PC-3 (cell line): ENCODE data around the gene SLC41A3.

Experiments
- EZH2 ChIP-seq: fragments of 300-600 bp; sonication (generic); IDR thresholded peaks from one replicate; pipeline ENCODE4 v1.6.1; 2017; ENCODE audit warnings: antibody characterized with exemption, mild to moderate bottlenecking, low read length; ENCODE audit not compliant: unreplicated experiment
- EZH2phosphoT487 ChIP-seq: fragments of 300-600 bp; sonication (generic); IDR thresholded peaks from 2 replicates; pipeline ENCODE4 v1.6.1; 2018; ENCODE audit warnings: mild to moderate bottlenecking, antibody characterized with exemption, low read length, borderline replicate concordance
- TF ChIP-seq, protein P1 (sequence below): fragments of 300-600 bp; sonication (generic); conservative IDR thresholded peaks from 2 replicates; pipeline ENCODE4 v1.5.1; 2017; ENCODE audit warnings: antibody characterized with exemption, low read depth, mild to moderate bottlenecking, low read length

DNA sequence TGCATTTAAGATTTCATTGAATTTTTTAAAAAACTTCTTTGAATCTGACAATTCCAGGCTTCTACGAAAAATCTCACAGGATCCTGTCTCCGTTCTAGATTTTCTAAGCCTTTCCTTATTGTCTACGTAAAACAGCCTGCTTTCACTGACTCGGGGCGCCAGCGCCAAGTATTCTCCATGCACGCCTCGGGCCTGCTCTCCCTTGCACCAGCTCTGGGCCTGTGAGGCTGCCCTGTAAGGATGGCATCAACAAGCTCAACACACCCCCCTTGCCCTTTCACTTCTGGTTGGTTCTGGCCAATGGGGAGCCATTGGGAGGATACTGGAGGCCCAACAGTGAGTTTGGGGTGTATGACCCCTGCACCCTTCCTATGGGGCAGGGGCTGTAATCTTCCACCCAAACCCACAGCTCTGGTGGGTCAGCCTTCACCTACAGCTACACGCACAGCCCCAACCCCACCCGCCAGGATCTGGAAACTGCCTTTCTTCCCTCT, 47.8 kb downstream of the SLC41A3 start:
- TF ChIP-seq, protein P1, sequence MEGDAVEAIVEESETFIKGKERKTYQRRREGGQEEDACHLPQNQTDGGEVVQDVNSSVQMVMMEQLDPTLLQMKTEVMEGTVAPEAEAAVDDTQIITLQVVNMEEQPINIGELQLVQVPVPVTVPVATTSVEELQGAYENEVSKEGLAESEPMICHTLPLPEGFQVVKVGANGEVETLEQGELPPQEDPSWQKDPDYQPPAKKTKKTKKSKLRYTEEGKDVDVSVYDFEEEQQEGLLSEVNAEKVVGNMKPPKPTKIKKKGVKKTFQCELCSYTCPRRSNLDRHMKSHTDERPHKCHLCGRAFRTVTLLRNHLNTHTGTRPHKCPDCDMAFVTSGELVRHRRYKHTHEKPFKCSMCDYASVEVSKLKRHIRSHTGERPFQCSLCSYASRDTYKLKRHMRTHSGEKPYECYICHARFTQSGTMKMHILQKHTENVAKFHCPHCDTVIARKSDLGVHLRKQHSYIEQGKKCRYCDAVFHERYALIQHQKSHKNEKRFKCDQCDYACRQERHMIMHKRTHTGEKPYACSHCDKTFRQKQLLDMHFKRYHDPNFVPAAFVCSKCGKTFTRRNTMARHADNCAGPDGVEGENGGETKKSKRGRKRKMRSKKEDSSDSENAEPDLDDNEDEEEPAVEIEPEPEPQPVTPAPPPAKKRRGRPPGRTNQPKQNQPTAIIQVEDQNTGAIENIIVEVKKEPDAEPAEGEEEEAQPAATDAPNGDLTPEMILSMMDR: no peak
- TF ChIP-seq EZH2: no peak
- TF ChIP-seq EZH2phosphoT487: no peak
